NOMO-1 (cell line): ENCODE results near the gene GNL3.

Experiments
- DNase-seq, 2 experiments: peaks; one replicate each; lab custom pipeline; 2025; ENCODE audit not compliant: unreplicated experiment in 2 of 2; lab: John Stamatoyannopoulos, UW

Gene GNL3

GRCh38 chr3:52685285-52685708 is 535 bp upstream of the GNL3 start:
- DNase-seq, result peak; percentile 73 to 77

GRCh38 chr3:52688266-52688665 is 2.4 kb downstream of the GNL3 start:
- DNase-seq, result no peak

- no peak for DNase-seq
Measured at GRCh38 chr3:52689151-52689550, 3.3 kb downstream of the GNL3 start.

- DNase-seq, result no peak
Measured at GRCh38 chr3:52690560-52690959, 4.7 kb downstream of the GNL3 start.

GRCh38 chr3:52693071-52693470 is 7.2 kb downstream of the GNL3 start:
- DNase-seq, result no peak

- no peak for DNase-seq
Measured at GRCh38 chr3:52694528-52695189, 8.8 kb downstream of the GNL3 start.

GRCh38 chr3:52695798-52696671 is 10.2 kb downstream of the GNL3 start:
- DNase-seq, result no peak

- DNase-seq, result peak in 1 of 2 experiments; percentile 51
Measured at GRCh38 chr3:52696830-52697631, 11.2 kb downstream of the GNL3 start.

- no peak for DNase-seq
Measured at GRCh38 chr3:52697632-52697965, 11.8 kb downstream of the GNL3 start.

- no peak for DNase-seq
Measured at GRCh38 chr3:52703341-52703740, 17.5 kb downstream of the GNL3 start.

GRCh38 chr3:52704611-52705437 is 19.0 kb downstream of the GNL3 start:
- no peak for DNase-seq

GRCh38 chr3:52705438-52705687 is 19.5 kb downstream of the GNL3 start:
- DNase-seq, result no peak

- peak; percentile 78 to 93 for DNase-seq
Measured at GRCh38 chr3:52705688-52706686, 20.2 kb downstream of the GNL3 start, which contains the start of the genes GLT8D1 and SPCS1. Gene GLT8D1 (minus strand): TSS chr3:52705791. CDS start chr3:52700460, 5,331 bp downstream. Gene SPCS1 (plus strand): TSS chr3:52706106. CDS start chr3:52706247, 141 bp downstream.

- peak; percentile 58 to 73 for DNase-seq
Measured at GRCh38 chr3:52707585-52707984, 21.8 kb downstream of the GNL3 start.

- DNase-seq, result peak in 1 of 2 experiments; percentile 57
Measured at GRCh38 chr3:52710512-52710911, 24.7 kb downstream of the GNL3 start.

- no peak for DNase-seq
Measured at GRCh38 chr3:52712291-52713212, 26.7 kb downstream of the GNL3 start.

- no peak for DNase-seq
Measured at GRCh38 chr3:52714335-52715302, 28.8 kb downstream of the GNL3 start.
